CD4-positive, alpha-beta T cell treated with Interleukin-12 subunit alpha and Interleukin-12 subunit beta, for 1 hour (primary cell): ENCODE measurements around the gene CLMN.
A peak's percentile ranks its signal among the peaks of the same experiment; 100 is the strongest.
"Not testable (repeated sequence)": the region's sequence is repeated elsewhere in the genome, so short reads cannot be mapped to it uniquely, and the experiment has no call there.

ENCODE experiments used
- DNase-seq: peaks from one replicate; pipeline ENCODE4 v3.0.0-alpha.2; 2020

The CLMN gene

DNA sequence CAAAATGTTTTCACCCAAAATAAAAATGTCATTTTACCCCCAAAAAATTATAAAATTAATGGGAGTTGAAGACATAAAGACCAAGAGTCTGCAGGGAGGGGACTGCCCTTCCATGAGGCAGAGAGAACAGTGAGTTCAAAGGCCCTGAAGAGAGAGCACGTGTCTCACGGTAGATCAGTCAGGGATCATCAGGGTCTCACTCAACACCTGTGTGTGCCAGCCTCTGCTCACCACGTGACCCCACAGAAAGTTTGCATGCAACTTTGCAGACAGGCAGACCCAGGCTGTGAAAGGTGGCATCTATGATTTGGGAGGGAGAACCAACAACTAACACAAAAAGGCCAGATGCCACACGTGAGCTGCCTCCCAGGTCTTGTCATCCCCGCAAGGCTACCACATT lies 33.1 kb downstream of the CLMN start:
- DNase-seq: no peak

DNA sequence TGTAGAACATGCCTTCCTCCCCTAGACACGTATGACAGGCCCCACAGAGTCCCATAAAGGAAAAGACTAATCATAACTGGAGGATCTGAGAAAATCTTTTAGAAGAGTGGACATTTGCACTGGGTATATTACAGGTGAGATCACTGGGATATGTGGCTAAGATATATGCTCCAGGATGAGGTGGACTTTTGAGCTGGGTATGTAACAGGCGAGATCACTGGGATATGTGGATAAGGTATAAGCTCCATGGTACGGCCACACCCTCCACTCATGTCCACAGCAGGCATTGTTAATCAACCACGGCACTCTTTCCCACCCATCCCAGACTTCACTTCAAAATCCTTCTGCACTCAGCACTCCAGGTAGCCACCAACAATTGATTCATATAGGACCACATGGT lies 34.1 kb downstream of the CLMN start:
- no peak for DNase-seq

DNA sequence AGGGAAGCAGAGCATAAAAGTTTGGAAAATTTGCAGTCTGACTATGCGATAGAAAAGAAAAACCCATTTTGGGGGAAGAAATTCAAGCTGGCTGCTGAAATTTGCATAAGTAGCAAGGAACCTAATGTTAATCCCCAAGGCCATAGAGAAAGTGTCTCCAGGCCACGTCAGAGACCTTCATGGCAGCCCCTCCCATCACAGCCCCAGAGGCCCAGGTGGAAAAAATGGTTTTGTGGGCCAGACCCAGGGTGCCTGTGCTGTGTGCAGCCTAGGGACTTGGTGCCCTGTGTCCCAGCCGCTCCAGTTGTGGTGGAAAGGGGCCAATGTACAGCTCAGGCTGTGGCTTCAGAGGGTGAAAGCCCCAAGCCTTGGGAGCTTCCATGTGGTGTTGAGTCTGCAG lies 35.9 kb downstream of the CLMN start:
- not testable (repeated sequence) for DNase-seq

DNA sequence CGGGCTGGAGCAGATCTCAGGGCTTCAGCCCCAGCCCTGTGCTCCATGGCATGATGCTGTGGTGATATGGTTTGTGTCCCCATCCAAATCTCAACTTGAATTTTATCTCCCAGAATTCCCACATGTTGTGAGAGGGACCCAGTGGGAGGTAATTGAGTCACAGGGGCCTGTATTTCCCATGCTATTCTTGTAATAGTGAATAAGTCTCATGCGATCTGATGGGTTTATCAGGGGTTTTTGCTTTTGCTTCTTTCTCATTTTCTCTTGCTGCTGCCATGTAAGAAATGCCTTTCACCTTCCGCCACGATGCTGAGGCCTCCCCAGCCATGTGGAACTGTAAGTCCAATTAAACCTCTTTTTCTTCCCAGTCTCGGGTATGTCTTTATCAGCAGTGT lies 36.7 kb downstream of the CLMN start:
- not testable (repeated sequence) for DNase-seq

DNA sequence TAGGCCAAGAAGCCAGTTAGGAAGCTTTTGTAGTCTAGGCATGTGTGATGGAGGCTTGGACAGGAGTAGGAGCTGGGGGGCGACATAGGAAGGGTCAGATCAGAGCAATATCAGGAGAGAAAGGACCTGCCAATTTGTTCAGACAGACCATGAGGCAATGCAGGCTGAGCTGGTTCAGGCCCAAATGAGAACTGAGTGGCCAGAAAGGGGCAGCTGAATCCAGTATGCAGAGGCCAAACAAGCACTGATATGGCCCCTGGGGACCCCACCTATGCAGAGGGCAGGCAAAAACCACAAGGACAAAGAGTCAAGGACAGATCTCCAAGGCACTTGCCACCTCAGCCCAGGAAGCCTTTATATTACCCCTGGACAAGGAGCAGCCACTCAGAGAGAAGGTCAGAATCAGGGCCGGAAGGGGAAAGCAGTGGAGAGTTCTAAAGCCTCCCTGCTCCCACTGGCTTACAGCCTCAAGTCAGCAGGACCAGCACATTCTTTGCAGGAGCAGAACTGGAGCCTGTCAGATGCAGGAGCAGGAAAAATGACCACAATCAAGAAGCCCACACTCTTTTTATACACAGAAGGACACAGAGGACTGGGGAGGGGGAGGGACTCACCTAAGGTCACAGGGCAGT lies 37.2 kb downstream of the CLMN start:
- DNase-seq: no peak

DNA sequence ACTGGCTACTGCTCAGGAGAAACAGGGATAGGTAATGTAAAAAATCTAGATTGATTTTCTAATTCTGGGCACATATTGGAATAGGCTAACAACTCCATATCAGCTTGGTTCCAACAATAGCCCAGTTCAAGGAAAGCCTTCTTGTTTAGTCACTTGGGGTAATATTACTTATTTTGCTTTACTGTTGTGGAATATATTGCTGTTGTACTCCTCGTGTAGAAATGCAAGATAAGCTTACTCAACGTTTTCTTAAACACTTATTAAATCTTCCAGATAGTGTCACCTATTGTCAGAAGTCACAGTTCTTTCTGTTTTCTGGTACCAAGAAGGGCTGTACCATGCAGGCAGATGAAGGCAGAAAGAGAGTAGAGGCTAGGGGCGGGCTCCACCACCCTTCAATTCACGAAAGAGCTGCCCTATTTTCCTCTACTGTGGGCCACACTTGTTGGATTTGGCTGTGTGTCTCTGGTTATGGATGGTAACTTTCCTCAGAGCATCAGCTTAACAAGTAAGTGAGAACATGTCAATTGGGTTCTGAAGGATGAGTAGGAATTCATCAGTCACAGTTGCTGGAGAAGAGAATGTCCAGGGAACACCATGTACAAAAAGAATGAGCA lies 38.0 kb downstream of the CLMN start:
- no peak for DNase-seq

DNA sequence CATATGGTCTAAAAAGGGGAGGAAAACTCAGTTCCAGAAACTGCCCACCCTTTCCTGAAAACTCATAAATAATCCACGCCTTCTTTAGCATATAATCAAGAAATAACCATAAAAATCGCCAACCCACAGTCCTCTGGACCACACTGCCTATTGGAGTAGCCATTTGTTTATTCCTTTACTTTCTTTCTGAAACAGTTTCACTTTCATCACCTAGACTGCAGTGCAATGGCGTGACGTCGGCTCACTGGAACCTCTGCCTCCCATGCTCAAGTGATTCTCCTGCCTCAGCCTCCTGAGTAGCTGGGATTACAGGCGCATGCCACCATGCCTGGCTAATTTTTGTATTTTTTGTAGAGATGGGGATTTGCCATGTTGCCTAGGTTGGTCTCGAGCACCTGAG lies 44.2 kb downstream of the CLMN start:
- DNase-seq: no peak

DNA sequence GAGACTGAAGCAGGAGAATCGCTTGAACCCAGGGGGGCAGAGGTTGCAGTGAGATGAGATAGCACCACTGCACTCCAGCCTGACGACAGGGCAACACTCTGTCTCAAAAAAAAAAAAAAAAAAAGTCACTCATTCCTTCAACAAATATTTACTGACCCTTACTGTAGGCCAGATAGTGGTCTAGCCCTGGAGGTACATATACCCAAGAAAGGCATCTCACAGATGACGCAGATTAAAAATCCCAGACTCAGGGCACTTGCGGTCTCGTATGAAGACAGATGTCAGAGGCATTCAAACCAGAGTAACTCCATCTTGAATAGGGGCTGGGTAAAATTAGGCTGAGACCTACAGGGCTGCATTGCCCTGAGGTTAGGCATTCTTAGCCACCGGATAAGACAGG lies 44.8 kb downstream of the CLMN start:
- DNase-seq: no peak

DNA sequence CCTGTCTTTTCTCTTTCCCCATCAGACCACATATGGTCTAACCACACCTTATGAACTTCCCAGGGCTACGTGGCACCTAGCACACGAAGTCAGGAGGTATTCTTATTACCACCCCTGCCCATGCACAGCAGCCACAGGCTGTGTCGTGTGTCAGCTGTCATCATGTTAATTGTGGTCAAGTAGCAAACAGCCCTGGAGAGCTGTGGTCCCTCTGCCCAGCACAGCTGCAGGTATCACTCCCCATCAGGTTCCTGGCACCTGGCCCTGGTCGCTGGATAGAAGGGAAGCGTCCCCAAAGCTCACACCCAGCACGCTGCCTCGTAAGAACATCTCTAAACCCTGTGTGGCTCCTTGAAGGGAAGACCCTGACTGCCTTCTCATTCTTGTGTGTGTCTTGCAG lies 45.4 kb downstream of the CLMN start:
- no peak for DNase-seq

DNA sequence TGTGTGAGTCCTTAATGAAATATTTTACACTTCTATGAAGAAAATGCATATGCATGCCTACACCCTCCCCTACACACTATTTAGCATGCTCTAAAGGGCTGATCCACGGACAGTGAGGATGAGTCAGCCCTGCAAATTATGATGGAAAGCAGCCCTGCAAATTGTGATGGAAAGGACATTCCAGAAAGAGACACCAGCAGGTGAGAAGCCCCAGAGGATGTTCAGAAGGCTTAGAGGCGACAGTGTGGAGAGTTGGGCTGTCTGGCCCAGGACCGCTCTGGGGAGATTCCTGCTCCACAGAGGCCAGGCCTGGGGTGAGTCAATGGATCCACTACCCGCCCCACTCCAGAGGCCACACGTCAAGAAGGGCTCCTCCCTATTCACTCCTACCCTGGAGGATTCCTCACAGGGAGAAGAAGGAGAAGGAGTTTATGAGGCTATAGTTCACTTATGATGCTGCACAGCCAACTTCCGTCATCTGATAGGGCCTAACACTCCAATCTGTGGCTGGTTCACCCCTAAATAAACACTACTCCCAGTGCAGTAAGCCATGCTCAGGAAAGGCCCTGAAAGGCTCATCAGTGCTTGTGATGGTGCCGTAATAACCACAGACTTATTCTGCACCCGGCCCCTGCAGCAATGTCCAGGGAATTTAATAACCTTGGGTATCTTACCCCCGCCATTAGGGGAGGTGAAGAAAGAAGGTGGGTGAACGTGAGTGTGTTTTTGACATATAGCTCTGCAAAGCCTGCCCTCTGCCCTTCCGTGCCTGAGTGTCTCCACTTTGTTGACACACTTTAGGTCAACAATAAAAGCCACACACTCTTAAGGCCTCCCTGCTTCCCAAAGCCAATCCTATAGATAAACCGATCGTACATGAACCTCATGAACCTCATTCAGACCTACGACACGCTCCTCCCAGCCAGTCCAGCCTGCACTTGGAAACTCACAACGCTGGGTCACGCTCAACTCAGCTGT lies 46.4 kb downstream of the CLMN start:
- DNase-seq: no peak

DNA sequence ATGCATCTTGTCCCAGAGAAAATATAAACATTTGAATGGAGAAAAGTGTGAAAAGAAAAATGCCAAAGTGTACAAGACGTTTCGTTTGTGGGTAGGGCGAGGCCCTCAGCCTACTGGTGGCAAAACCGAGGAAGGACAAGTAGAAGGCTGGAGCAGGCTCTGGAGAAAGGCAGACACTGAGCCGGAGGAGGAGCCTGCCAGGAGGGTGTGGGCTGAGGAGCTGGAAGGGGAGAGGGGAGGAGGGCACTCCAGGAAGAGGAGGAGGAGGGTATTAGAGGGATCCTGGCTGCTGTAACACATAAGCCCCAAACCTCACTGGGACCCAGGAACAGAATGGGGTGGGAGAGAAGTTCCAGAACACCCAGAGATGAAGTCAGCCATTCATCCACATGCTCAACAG lies 47.7 kb downstream of the CLMN start:
- DNase-seq: no peak

DNA sequence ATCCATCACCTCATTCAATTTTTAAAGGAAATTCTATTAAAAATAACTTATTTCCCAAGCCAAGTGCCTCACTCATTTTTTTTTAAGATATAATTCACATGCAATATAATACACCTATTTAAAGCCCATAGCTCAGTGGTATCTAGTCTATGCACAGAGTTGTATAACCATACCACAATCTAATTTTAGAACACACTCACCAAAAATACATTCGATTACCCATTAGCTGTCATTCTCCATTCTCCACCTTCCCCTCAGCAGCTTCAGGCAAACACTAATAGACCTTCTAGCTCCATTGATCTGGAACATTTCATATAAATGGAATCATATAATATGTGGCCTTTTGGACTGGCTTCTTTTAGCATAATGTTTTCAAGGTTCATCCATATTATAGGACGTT lies 49.5 kb downstream of the CLMN start:
- DNase-seq: no peak

DNA sequence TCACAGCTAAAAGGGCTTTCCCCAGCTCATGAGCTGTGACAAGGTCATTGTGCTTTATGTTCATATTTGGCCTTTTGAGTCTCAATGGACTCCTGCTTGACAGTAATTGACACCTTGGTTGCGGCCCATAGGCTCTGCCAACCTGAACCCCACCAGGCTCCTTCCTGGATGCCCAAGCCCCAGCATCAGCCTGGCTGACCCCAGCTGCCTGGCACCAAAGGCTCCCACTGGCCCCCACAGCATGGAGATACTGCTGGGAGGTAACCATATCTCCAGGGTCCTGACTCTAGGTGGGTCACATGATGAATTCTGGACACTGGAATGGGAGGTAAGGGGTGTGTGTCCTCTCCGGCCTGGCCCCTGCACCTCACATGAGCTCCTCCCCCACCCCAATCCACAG lies 50.2 kb downstream of the CLMN start:
- DNase-seq: no peak

DNA sequence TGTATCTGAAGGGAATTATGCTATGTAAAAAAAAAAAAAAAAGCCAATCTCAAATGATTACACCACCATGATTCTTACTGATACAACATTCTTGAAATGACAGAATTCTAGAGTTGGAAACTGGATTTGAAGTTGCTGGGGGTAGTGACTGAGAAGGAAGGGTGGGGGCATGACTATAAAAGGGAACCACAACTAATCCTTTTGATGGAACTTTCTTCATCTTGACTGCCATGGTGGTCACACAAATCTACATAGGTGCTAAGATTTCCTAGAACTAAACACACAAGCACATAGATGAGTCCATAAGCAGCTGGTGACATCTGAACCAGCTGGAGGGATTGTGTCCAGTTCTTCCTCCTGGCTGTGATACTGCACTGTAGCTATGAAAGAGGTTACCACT lies 51.4 kb downstream of the CLMN start:
- no peak for DNase-seq

DNA sequence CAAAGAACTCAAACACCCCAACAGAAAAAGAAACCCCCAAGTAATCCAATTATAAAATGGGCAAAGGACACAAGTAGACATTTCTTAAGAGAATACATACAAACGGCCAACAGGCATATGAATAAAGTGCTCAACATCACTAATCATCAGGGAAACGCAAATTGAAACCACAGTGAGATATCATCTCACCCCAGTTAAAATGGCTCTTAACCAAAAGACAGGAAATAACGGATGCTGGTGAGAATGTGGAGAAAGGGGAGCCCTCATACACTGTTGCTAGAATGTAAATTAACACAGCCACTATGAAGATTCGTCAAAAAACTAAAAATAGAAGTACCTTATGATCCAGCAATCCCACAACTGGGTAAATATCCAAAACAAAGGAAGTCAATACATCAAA lies 52.4 kb downstream of the CLMN start:
- no peak for DNase-seq

DNA sequence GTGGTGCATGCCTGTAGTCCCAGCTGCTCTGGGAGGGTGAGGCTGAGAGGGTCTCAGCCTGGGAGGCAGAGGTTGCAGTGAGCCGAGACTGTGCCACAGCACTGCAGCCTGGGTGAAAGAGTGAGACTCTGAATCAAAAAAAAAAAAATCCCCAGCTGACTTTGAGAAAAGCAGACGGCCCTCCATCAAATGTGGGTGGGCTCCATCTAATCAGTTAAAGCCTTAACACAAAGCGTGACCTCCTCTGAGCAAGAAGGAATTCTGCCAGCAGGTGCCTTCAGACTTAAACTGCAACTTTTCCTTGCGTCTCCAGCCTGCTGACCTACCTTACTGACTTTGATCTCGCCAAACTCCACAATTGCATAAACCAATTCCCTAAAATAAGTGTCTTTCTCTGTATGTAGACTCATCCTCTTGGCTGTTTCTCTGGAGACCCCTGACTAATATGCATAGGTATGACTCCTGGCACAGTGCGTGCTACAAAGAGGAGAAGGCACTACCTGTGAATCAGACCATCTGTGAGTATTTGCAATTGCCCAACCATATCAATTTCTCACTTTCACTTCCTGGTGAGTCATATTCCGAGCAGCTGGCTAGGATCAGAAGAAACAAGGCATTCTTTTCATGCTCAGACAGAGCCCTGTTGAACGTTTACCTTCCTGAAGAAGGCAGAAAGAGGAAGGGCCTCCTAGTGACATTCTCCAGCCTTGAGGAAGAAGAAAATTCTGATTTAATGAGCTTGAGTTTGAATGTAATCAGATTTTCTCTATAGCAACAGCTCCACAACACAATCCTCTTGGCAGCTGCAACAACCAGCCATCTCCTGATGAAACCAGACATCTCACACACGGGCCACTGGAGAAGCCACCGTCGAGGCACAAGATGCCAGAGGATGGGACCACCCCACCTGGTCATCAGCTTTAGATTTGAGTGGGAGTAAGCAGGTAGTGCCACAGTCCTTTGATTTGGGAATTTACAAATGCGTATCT lies 54.3 kb downstream of the CLMN start:
- DNase-seq: peak; percentile 17

DNA sequence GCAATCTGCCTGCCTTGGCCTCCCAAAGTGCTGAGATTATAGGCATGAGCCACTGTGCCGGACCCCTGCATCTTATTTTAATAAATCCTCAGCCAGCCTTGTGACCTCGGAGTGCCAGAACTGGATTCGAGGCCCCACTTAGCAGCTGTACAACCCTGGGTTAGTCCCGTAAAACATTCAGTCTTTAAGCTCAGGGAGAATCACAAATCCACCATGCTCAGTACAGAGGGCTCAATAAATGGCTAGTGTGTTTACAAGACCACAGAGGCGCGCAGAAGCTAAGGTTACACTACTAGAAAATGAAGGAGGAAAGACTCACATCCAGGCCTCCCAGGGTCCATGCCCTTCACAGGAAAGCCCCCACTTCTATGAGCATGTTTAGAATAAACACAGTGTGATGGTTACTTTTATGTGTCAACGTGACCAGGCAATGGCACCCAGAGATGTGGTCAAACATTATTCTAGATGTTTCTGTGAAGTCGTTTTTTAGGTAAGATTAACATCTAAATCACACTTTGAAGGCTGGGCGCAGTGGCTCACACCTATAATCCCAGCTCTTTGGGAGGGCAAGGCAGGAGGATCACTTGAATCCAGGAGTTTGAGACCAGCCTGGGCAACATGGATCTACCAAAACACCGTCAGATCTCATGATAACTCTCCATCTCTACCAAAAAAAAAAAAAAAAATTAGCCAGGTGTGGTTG lies 55.3 kb downstream of the CLMN start:
- DNase-seq: no peak

DNA sequence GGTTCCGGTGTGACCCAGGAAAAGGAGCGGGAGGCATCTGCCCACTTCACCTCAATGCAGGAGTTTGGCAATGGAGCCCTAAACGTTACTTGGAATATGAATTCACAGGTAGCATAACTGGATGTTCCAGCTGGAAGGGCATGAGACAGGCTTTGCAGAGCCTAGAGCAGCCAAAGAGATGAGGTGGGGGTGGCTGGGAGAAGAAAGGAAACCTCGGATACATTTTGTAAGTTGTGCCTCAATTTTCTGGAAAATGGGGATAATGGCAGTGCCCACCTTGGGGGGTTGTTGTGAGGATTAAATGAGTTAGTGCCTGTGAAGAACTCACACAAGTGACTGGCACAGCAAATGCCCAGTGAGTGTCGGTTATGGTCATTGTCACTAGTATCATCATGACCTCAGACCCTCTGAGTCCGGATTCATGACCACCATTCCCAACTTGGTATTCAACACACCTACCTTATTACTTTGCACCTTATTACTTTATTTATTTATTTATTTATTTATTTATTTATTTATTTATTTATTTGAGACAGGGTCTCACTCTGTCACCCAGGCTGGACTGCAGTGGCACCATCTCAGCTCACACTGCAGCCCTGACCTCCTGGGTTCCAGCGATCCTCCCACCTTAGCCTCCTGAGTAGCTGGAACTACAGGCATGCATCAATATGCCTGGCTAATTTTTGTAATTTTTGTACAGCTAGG lies 56.0 kb downstream of the CLMN start:
- DNase-seq: no peak

DNA sequence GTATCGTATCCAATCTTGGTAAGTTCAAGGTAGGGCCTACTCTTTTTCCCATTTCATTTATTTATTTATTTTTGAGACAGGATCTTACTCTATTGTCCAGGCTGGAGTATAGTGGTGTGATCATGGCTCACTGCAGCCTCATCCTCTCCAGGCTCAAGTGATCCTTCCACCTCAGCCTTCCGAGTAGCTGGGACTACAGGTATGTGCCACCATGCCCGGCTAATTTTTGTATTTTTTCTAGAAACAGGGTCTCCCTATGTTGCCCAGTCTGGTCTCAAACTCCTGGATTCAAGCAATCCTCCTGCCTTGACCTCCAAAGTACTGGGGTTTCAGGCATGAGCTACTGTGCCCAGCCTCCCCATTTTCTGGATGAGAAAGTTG lies 57.2 kb downstream of the CLMN start:
- DNase-seq: no peak

DNA sequence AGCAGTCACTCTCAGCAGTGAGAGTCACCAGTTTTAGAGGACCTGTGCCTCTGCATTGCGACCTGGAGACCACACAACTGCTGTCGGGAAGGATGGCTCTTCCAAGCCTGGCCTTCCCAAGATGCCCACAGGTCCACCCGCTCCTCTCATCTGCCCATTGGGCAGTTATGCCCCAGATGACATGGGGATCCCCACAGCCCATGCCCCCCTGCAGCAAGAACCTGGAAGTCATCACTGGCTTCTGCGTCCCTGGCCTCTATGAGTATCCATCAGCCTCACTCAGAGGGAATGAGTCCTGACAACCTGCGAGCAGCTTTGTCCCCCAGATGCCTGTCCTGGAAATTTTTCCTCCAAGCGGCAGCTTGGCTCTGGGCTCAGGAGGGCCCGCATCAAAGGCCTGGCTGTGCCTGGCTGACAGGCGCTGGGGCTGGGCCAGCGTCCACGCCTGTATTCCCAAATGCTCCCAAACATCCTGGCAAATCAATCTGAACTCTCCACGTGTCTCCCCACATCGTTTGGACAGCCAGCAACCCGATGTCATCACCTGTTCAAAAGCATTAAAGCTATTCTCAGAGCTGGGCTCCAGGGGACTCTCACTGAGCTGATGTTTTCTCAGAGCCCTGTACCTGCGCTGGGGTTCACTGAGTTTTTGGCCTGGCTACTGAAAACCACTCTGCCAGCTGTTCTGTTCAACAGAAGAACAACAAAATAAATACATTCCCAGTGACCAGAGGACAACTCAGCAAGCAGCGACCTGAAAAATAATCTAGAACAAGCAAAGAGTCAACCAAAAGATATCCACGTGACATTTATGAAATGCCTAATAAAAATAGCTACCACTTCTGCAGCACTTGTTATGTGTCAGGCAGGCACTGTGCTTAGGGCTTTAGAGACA lies 57.8 kb downstream of the CLMN start:
- no peak for DNase-seq
